Rectal smooth muscle tissue (tissue), 1 donor: ENCODE results near the gene RIPOR3.
A peak's percentile ranks its signal among the peaks of the same experiment; 100 is the strongest.

ENCODE experiments used
- H3K27ac ChIP-seq: one replicate; pipeline ENCODE4 v1.7.0; 2013; ENCODE audit warnings: low read depth, low read length, inconsistent platforms
- H3K27me3 ChIP-seq: one replicate; pipeline ENCODE4 v1.7.0; 2013; ENCODE audit warnings: low read length; ENCODE audit not compliant: control insufficient read depth, insufficient read depth
- H3K36me3 ChIP-seq: one replicate; pipeline ENCODE4 v1.7.0; 2013; ENCODE audit warnings: low read length; ENCODE audit not compliant: control insufficient read depth, insufficient read depth
- H3K4me1 ChIP-seq: one replicate; pipeline ENCODE4 v1.7.0; 2013; ENCODE audit warnings: low read length; ENCODE audit not compliant: control insufficient read depth, insufficient read depth
- H3K4me3 ChIP-seq: one replicate; pipeline ENCODE4 v1.7.0; 2013; ENCODE audit warnings: low read length
- H3K9ac ChIP-seq: one replicate; pipeline ENCODE4 v1.7.0; 2013; ENCODE audit warnings: low read length

The RIPOR3 gene

GRCh38 chr20:50584687-50585086 is 106.7 kb downstream of the RIPOR3 start:
- H3K36me3 ChIP-seq, result peaks cover 41% of the 10 kb centered on the region
- no peak overlapping the region for H3K9ac ChIP-seq
- H3K27ac ChIP-seq, result no peak overlapping the region
- no peaks in the 10 kb centered on the region for H3K27me3 ChIP-seq
- no peaks in the 10 kb centered on the region for H3K4me1 ChIP-seq
- H3K4me3 ChIP-seq, result no peak overlapping the region

- Histone ChIP-seq H3K27ac (no peak overlapping the region), H3K27me3 (no peaks in the 10 kb centered on the region), H3K36me3 (peaks cover 50% of the 10 kb centered on the region), H3K9ac (no peak overlapping the region), H3K4me1 (no peaks in the 10 kb centered on the region), H3K4me3 (no peak overlapping the region)
Observed at GRCh38 chr20:50583442-50584150, 107.7 kb downstream of the RIPOR3 start.

GRCh38 chr20:50582591-50583234 is 108.6 kb downstream of the RIPOR3 start:
- Histone ChIP-seq H3K27me3 (no peaks in the 10 kb centered on the region), H3K36me3 (peaks cover 52% of the 10 kb centered on the region), H3K27ac (no peak overlapping the region), H3K4me1 (peaks cover 2% of the 10 kb centered on the region), H3K9ac (no peak overlapping the region), H3K4me3 (no peak overlapping the region)

GRCh38 chr20:50582092-50582491 is 109.2 kb downstream of the RIPOR3 start:
- Histone ChIP-seq H3K27me3 (no peaks in the 10 kb centered on the region), H3K4me3 (no peak overlapping the region), H3K36me3 (peaks cover 54% of the 10 kb centered on the region), H3K9ac (no peak overlapping the region), H3K4me1 (peaks cover 6% of the 10 kb centered on the region), H3K27ac (no peak overlapping the region)

GRCh38 chr20:50580842-50581544 is 110.3 kb downstream of the RIPOR3 start:
- Histone ChIP-seq H3K4me3 (no peak overlapping the region), H3K9ac (no peak overlapping the region), H3K36me3 (peaks cover 50% of the 10 kb centered on the region), H3K4me1 (peaks cover 6% of the 10 kb centered on the region), H3K27me3 (no peaks in the 10 kb centered on the region), H3K27ac (no peak overlapping the region)

GRCh38 chr20:50580016-50580747 is 111.2 kb downstream of the RIPOR3 start:
- H3K27me3 ChIP-seq, result no peaks in the 10 kb centered on the region
- no peak overlapping the region for H3K9ac ChIP-seq
- peaks cover 6% of the 10 kb centered on the region for H3K4me1 ChIP-seq
- peaks cover 50% of the 10 kb centered on the region for H3K36me3 ChIP-seq
- H3K27ac ChIP-seq, result no peak overlapping the region
- no peak overlapping the region for H3K4me3 ChIP-seq

- H3K4me1 ChIP-seq, result peaks cover 6% of the 10 kb centered on the region
- peaks cover 54% of the 10 kb centered on the region for H3K36me3 ChIP-seq
- H3K27me3 ChIP-seq, result no peaks in the 10 kb centered on the region
- no peak overlapping the region for H3K9ac ChIP-seq
- no peak overlapping the region for H3K4me3 ChIP-seq
- H3K27ac ChIP-seq, result no peak overlapping the region
Observed at GRCh38 chr20:50579511-50579910, 111.8 kb downstream of the RIPOR3 start.

- Histone ChIP-seq H3K27me3 (no peaks in the 10 kb centered on the region), H3K4me1 (peaks cover 6% of the 10 kb centered on the region), H3K27ac (no peak overlapping the region)
Observed at GRCh38 chr20:50578778-50579165, 112.6 kb downstream of the RIPOR3 start.

GRCh38 chr20:50578061-50578777 is 113.1 kb downstream of the RIPOR3 start:
- Histone ChIP-seq H3K36me3 (peaks cover 48% of the 10 kb centered on the region), H3K27ac (peak overlapping the region; percentile 70), H3K9ac (no peak overlapping the region)

More at GRCh38 chr20:50578778-50579165, 112.6 kb downstream of the RIPOR3 start:
- peaks cover 53% of the 10 kb centered on the region for H3K36me3 ChIP-seq
- no peak overlapping the region for H3K9ac ChIP-seq
- H3K4me3 ChIP-seq, result no peak overlapping the region

GRCh38 chr20:50577175-50578018 is 113.9 kb downstream of the RIPOR3 start:
- peaks cover 42% of the 10 kb centered on the region for H3K36me3 ChIP-seq
- peaks cover 15% of the 10 kb centered on the region for H3K4me1 ChIP-seq
- peak overlapping the region; percentile 70 for H3K27ac ChIP-seq
- no peak overlapping the region for H3K9ac ChIP-seq
- no peaks in the 10 kb centered on the region for H3K27me3 ChIP-seq
- no peak overlapping the region for H3K4me3 ChIP-seq

More at GRCh38 chr20:50578061-50578777, 113.1 kb downstream of the RIPOR3 start:
- Histone ChIP-seq H3K4me1 (peaks cover 9% of the 10 kb centered on the region), H3K4me3 (no peak overlapping the region), H3K27me3 (no peaks in the 10 kb centered on the region)
